NCI-H1694 treated with DMSO at 0.1 percent for 48 hours (cell line): ENCODE data around the gene TALDO1.
"Not testable (repeated sequence)": the region's sequence is repeated elsewhere in the genome, so short reads cannot be mapped to it uniquely, and the experiment has no call there.

Experiments used
- DNase-seq: peaks from one replicate; lab custom pipeline; 2025; lab: John Stamatoyannopoulos, UW

TALDO1 gene

GRCh38 chr11:719214-720016 is 27.8 kb upstream of the TALDO1 start:
- DNase-seq: no peak

- DNase-seq: no peak
These were observed 27.1 kb upstream of the TALDO1 start for GRCh38 chr11:720017-720641.

- DNase-seq: no peak
These were observed 26.5 kb upstream of the TALDO1 start for GRCh38 chr11:720642-721246.

GRCh38 chr11:721247-721740 is 26.0 kb upstream of the TALDO1 start:
- no peak for DNase-seq

- no peak for DNase-seq
These were observed 25.4 kb upstream of the TALDO1 start for GRCh38 chr11:721741-722345.

- no peak for DNase-seq
These were observed 24.9 kb upstream of the TALDO1 start for GRCh38 chr11:722346-722811.

GRCh38 chr11:723120-723883 is 24.0 kb upstream of the TALDO1 start:
- DNase-seq: peak; percentile 46

- DNase-seq: no peak
These were observed 23.1 kb upstream of the TALDO1 start for GRCh38 chr11:724049-724777.

- DNase-seq: no peak
These were observed 22.4 kb upstream of the TALDO1 start for GRCh38 chr11:724778-725386.

- DNase-seq: no peak
These were observed 21.6 kb upstream of the TALDO1 start for GRCh38 chr11:725624-726202.

- DNase-seq: no peak
These were observed 20.7 kb upstream of the TALDO1 start for GRCh38 chr11:726278-727220.

- DNase-seq: no peak
These were observed 20.0 kb upstream of the TALDO1 start for GRCh38 chr11:727281-727701.

- peak; percentile 26 for DNase-seq
These were observed 19.2 kb upstream of the TALDO1 start for GRCh38 chr11:727859-728748.

- DNase-seq: no peak
These were observed 18.3 kb upstream of the TALDO1 start for GRCh38 chr11:728901-729491.

GRCh38 chr11:729492-730074 is 17.7 kb upstream of the TALDO1 start:
- no peak for DNase-seq

- DNase-seq: no peak
These were observed 14.2 kb upstream of the TALDO1 start for GRCh38 chr11:733072-733471.

GRCh38 chr11:734541-734940 is 12.7 kb upstream of the TALDO1 start:
- not testable (repeated sequence) for DNase-seq
